ENCODE data around the gene FAM107B.

DNA sequence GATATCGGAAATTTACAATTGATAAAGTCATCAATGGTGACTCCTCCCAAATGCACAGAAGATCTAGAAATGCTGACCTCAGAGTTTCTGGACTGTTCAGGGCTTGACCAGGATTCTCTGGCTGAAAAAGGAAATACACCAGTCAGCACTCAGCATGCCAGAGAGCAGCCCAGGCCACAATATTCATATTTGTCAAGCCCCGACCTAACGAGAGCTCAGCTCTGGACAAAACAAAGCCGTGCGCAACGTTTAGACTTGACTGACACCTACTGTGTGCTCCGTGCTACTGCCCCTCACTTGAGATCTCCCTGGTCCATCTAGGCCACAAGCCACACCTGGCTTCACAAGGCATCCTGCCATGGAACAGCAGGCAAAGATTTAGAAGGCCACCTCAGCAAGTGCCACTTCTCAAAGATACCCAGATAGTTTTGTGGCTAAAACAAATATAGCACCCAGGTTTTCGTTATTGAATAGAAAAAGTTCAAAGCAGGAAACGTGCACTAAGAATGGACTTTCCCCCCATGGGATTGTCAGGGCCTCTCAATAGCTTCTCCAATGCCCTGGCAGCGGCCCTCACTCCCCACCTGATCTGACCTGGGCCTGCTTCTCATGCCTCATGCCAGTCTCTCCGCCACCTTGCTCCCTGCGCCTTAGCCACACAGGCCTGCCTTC is 218.3 kb downstream of the FAM107B start:
- TF ChIP-seq, protein P1, sequence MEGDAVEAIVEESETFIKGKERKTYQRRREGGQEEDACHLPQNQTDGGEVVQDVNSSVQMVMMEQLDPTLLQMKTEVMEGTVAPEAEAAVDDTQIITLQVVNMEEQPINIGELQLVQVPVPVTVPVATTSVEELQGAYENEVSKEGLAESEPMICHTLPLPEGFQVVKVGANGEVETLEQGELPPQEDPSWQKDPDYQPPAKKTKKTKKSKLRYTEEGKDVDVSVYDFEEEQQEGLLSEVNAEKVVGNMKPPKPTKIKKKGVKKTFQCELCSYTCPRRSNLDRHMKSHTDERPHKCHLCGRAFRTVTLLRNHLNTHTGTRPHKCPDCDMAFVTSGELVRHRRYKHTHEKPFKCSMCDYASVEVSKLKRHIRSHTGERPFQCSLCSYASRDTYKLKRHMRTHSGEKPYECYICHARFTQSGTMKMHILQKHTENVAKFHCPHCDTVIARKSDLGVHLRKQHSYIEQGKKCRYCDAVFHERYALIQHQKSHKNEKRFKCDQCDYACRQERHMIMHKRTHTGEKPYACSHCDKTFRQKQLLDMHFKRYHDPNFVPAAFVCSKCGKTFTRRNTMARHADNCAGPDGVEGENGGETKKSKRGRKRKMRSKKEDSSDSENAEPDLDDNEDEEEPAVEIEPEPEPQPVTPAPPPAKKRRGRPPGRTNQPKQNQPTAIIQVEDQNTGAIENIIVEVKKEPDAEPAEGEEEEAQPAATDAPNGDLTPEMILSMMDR (conservative IDR thresholded peaks at IDR 0.05), result no peak; the same call in 1 of the 2 replicates
- no peak for TF ChIP-seq ZFX (IDR thresholded peaks at IDR 0.05)
